ENCODE results near the gene PGGHG.

Gene PGGHG

GRCh38 chr11:293852-294661, 5.1 kb downstream of the PGGHG start:
- Mint-ChIP-seq H3K4me1 (peaks cover 45% of the 10 kb centered on the region), H3K27me3 (peaks cover 8% of the 10 kb centered on the region), H3K27ac (no peak overlapping the region), H3K4me3 (no peak overlapping the region), H3K36me3 (peaks cover 19% of the 10 kb centered on the region), H3K9me3 (no peaks in the 10 kb centered on the region)
- CTCF ChIA-PET = interaction anchor here (1.0 to 2.9 kb wide), 3 partner anchors 44 to 70 kb away, joined by 3 to 9 read pairs (median 3); no protein-coding TSS in a partner anchor
- DNase-seq = no peak

- no peak for DNase-seq
- H3K27ac Mint-ChIP-seq = no peak overlapping the region
- CTCF ChIA-PET = interaction anchor here (1.0 to 2.9 kb wide), 3 partner anchors 44 to 69 kb away, joined by 3 to 9 read pairs (median 3); no protein-coding TSS in a partner anchor
- H3K9me3 Mint-ChIP-seq = no peaks in the 10 kb centered on the region
- peaks cover 12% of the 10 kb centered on the region for H3K27me3 Mint-ChIP-seq
- peaks cover 18% of the 10 kb centered on the region for H3K36me3 Mint-ChIP-seq
- no peak overlapping the region for H3K4me3 Mint-ChIP-seq
- H3K4me1 Mint-ChIP-seq = peaks cover 43% of the 10 kb centered on the region
Observed at GRCh38 chr11:294780-295179, 5.9 kb downstream of the PGGHG start.

- H3K36me3 Mint-ChIP-seq = peaks cover 16% of the 10 kb centered on the region
- H3K9me3 Mint-ChIP-seq = no peaks in the 10 kb centered on the region
- no peak overlapping the region for H3K4me3 Mint-ChIP-seq
- peaks cover 37% of the 10 kb centered on the region for H3K4me1 Mint-ChIP-seq
- H3K27ac Mint-ChIP-seq = peak overlapping the region; percentile 55
- no peak for DNase-seq
- H3K27me3 Mint-ChIP-seq = peaks cover 20% of the 10 kb centered on the region
- CTCF ChIA-PET = interaction anchor here (2.9 kb wide), 1 partner anchor 45 kb away, joined by 9 read pairs; no protein-coding TSS in a partner anchor
Observed at GRCh38 chr11:295351-296170, 6.6 kb downstream of the PGGHG start.

- no peaks in the 10 kb centered on the region for H3K9me3 Mint-ChIP-seq
- H3K4me1 Mint-ChIP-seq = peaks cover 29% of the 10 kb centered on the region
- H3K4me3 Mint-ChIP-seq = no peak overlapping the region
- peak; percentile 19 for DNase-seq
- peaks cover 10% of the 10 kb centered on the region for H3K36me3 Mint-ChIP-seq
- peaks cover 28% of the 10 kb centered on the region for H3K27me3 Mint-ChIP-seq
- H3K27ac Mint-ChIP-seq = peak overlapping the region; percentile 55
- CTCF ChIA-PET = interaction anchor here (2.9 kb wide), 1 partner anchor 46 kb away, joined by 9 read pairs; no protein-coding TSS in a partner anchor
Observed at GRCh38 chr11:296171-297050, 7.5 kb downstream of the PGGHG start.

GRCh38 chr11:297051-297585, 8.2 kb downstream of the PGGHG start:
- DNase-seq = peak; percentile 37
- Mint-ChIP-seq H3K4me1 (peaks cover 26% of the 10 kb centered on the region), H3K27me3 (peaks cover 33% of the 10 kb centered on the region), H3K9me3 (no peaks in the 10 kb centered on the region), H3K27ac (peak overlapping the region; percentile 49), H3K36me3 (peaks cover 7% of the 10 kb centered on the region), H3K4me3 (no peak overlapping the region)
- CTCF ChIA-PET = no interaction called here

- CTCF ChIA-PET = no interaction called here
- Mint-ChIP-seq H3K36me3 (peaks cover 7% of the 10 kb centered on the region), H3K27me3 (peaks cover 36% of the 10 kb centered on the region), H3K4me1 (peaks cover 27% of the 10 kb centered on the region), H3K9me3 (no peaks in the 10 kb centered on the region), H3K4me3 (no peak overlapping the region), H3K27ac (peak overlapping the region; percentile 33)
- DNase-seq = peak; percentile 60
Observed at GRCh38 chr11:297586-298405, 8.9 kb downstream of the PGGHG start.

GRCh38 chr11:298406-299065, 9.6 kb downstream of the PGGHG start:
- H3K4me3 Mint-ChIP-seq = no peak overlapping the region
- CTCF ChIA-PET = interaction anchor here (1.2 kb wide), 1 partner anchor 48 kb away, joined by 6 read pairs; no protein-coding TSS in a partner anchor
- DNase-seq = peak; percentile 23
- peaks cover 5% of the 10 kb centered on the region for H3K36me3 Mint-ChIP-seq
- H3K9me3 Mint-ChIP-seq = no peaks in the 10 kb centered on the region
- H3K27me3 Mint-ChIP-seq = peaks cover 43% of the 10 kb centered on the region
- H3K4me1 Mint-ChIP-seq = peaks cover 31% of the 10 kb centered on the region
- no peak overlapping the region for H3K27ac Mint-ChIP-seq

GRCh38 chr11:299081-299891, 10.4 kb downstream of the PGGHG start, which contains the start of gene IFITM5:
IFITM5 (minus strand) TSS chr11:299526; CDS start chr11:299490, 36 bp downstream.
- H3K9me3 Mint-ChIP-seq = no peaks in the 10 kb centered on the region
- no peak within 1 kb of the TSS for H3K27ac Mint-ChIP-seq
- no peak within 1 kb of the TSS for H3K4me3 Mint-ChIP-seq
- H3K36me3 Mint-ChIP-seq = peaks cover 5% of the 10 kb centered on the region
- no peak for DNase-seq
- CTCF ChIA-PET = interaction anchor here (1.2 to 2.1 kb wide), 2 partner anchors 48 to 49 kb away, joined by 6 to 9 read pairs; no protein-coding TSS in a partner anchor
- peaks cover 35% of the 10 kb centered on the region for H3K4me1 Mint-ChIP-seq
- H3K27me3 Mint-ChIP-seq = peaks cover 48% of the 10 kb centered on the region

- Mint-ChIP-seq H3K9me3 (no peaks in the 10 kb centered on the region), H3K27me3 (peaks cover 48% of the 10 kb centered on the region), H3K36me3 (peaks cover 3% of the 10 kb centered on the region), H3K4me1 (peaks cover 38% of the 10 kb centered on the region), H3K27ac (no peak overlapping the region), H3K4me3 (no peak overlapping the region)
- peak; percentile 55 for DNase-seq
- CTCF ChIA-PET = interaction anchor here (1.5 to 2.1 kb wide), 2 partner anchors 49 to 69 kb away, joined by 3 to 9 read pairs; no protein-coding TSS in a partner anchor
Observed at GRCh38 chr11:299951-300735, 11.2 kb downstream of the PGGHG start.

- Mint-ChIP-seq H3K27ac (no peak overlapping the region), H3K4me1 (peaks cover 49% of the 10 kb centered on the region), H3K9me3 (no peaks in the 10 kb centered on the region), H3K4me3 (no peak overlapping the region), H3K36me3 (peaks cover 2% of the 10 kb centered on the region), H3K27me3 (peaks cover 47% of the 10 kb centered on the region)
- CTCF ChIA-PET = interaction anchor here (1.1 to 5.3 kb wide), 3 partner anchors 37 to 146 kb away, joined by 4 to 36 read pairs (median 26); partner anchors contain the start of gene PTDSS2
- no peak for DNase-seq
Observed at GRCh38 chr11:303363-303762, 14.4 kb downstream of the PGGHG start.

GRCh38 chr11:304061-304506, 15.2 kb downstream of the PGGHG start:
- Mint-ChIP-seq H3K27ac (no peak overlapping the region), H3K9me3 (no peaks in the 10 kb centered on the region), H3K27me3 (peaks cover 40% of the 10 kb centered on the region), H3K4me3 (no peak overlapping the region), H3K36me3 (peaks cover 4% of the 10 kb centered on the region), H3K4me1 (peaks cover 47% of the 10 kb centered on the region)
- no peak for DNase-seq
- CTCF ChIA-PET = interaction anchor here (0.8 to 5.3 kb wide), 7 partner anchors 15 to 146 kb away, joined by 3 to 43 read pairs (median 8); partner anchors contain the start of gene PTDSS2

Measured in activated naive CD4-positive, alpha-beta T cell treated with anti-CD3 and anti-CD28 coated beads, Interleukin-2, amount 10 ng/mL, durations not matched to agents 7 days and 5 days (primary cell).